ENCODE results near the gene TMEM45A.
"Not testable (repeated sequence)": the region's sequence is repeated elsewhere in the genome, so short reads cannot be mapped to it uniquely, and the experiment has no call there.

Gene TMEM45A

GRCh38 chr3:100478521-100478920 lies 13.9 kb upstream of the TMEM45A start:
- DNase-seq; in situ Hi-C loops (cut with HindIII; ENCODE audit: low pct_ligation_motif_present, low pct_unique_long_range_greater_than_20kb, low sequenced_read_pairs): not testable (repeated sequence)

GRCh38 chr3:100480081-100480480 lies 12.3 kb upstream of the TMEM45A start:
- no peak for DNase-seq
- in situ Hi-C loops (cut with HindIII; ENCODE audit: low pct_ligation_motif_present, low pct_unique_long_range_greater_than_20kb, low sequenced_read_pairs), result no loop called here

GRCh38 chr3:100482176-100482575 lies 10.2 kb upstream of the TMEM45A start:
- DNase-seq, result no peak
- in situ Hi-C loops (cut with HindIII; ENCODE audit: low pct_ligation_motif_present, low pct_unique_long_range_greater_than_20kb, low sequenced_read_pairs), result no loop called here

GRCh38 chr3:100483529-100483928 lies 8.9 kb upstream of the TMEM45A start:
- no peak for DNase-seq
- in situ Hi-C loops (cut with HindIII; ENCODE audit: low pct_ligation_motif_present, low pct_unique_long_range_greater_than_20kb, low sequenced_read_pairs), result no loop called here

GRCh38 chr3:100486808-100487207 lies 5.6 kb upstream of the TMEM45A start:
- no peak for DNase-seq
- in situ Hi-C loops (cut with HindIII; ENCODE audit: low pct_ligation_motif_present, low pct_unique_long_range_greater_than_20kb, low sequenced_read_pairs), result no loop called here

- in situ Hi-C loops (cut with HindIII; ENCODE audit: low pct_ligation_motif_present, low pct_unique_long_range_greater_than_20kb, low sequenced_read_pairs), result no loop called here
- no peak for DNase-seq
Observed at GRCh38 chr3:100489118-100489517, 3.3 kb upstream of the TMEM45A start.

GRCh38 chr3:100496711-100497261 lies 4.4 kb downstream of the TMEM45A start:
- in situ Hi-C loops (cut with HindIII; ENCODE audit: low pct_ligation_motif_present, low pct_unique_long_range_greater_than_20kb, low sequenced_read_pairs), result no loop called here
- DNase-seq, result peak; percentile 38

- in situ Hi-C loops (cut with HindIII; ENCODE audit: low pct_ligation_motif_present, low pct_unique_long_range_greater_than_20kb, low sequenced_read_pairs), result no loop called here
- no peak for DNase-seq
Observed at GRCh38 chr3:100499651-100500050, 7.2 kb downstream of the TMEM45A start.

GRCh38 chr3:100500320-100500880 lies 8.0 kb downstream of the TMEM45A start:
- DNase-seq, result no peak
- in situ Hi-C loops (cut with HindIII; ENCODE audit: low pct_ligation_motif_present, low pct_unique_long_range_greater_than_20kb, low sequenced_read_pairs), result no loop called here

GRCh38 chr3:100503448-100503847 lies 11.0 kb downstream of the TMEM45A start:
- no peak for DNase-seq

GRCh38 chr3:100506355-100506754 lies 13.9 kb downstream of the TMEM45A start:
- in situ Hi-C loops (cut with HindIII; ENCODE audit: low pct_ligation_motif_present, low pct_unique_long_range_greater_than_20kb, low sequenced_read_pairs), result no loop called here
- no peak for DNase-seq

More at GRCh38 chr3:100503448-100503847, 11.0 kb downstream of the TMEM45A start:
- in situ Hi-C loops (cut with HindIII; ENCODE audit: low pct_ligation_motif_present, low pct_unique_long_range_greater_than_20kb, low sequenced_read_pairs), result no loop called here

GRCh38 chr3:100509818-100510217 lies 17.4 kb downstream of the TMEM45A start:
- DNase-seq; in situ Hi-C loops (cut with HindIII; ENCODE audit: low pct_ligation_motif_present, low pct_unique_long_range_greater_than_20kb, low sequenced_read_pairs): not testable (repeated sequence)

GRCh38 chr3:100516232-100516631 lies 23.8 kb downstream of the TMEM45A start:
- in situ Hi-C loops (cut with HindIII; ENCODE audit: low pct_ligation_motif_present, low pct_unique_long_range_greater_than_20kb, low sequenced_read_pairs), result no loop called here
- no peak for DNase-seq

GRCh38 chr3:100516838-100517237 lies 24.4 kb downstream of the TMEM45A start:
- DNase-seq, result no peak
- in situ Hi-C loops (cut with HindIII; ENCODE audit: low pct_ligation_motif_present, low pct_unique_long_range_greater_than_20kb, low sequenced_read_pairs), result no loop called here

- in situ Hi-C loops (cut with HindIII; ENCODE audit: low pct_ligation_motif_present, low pct_unique_long_range_greater_than_20kb, low sequenced_read_pairs), result no loop called here
- DNase-seq, result no peak
Observed at GRCh38 chr3:100517276-100517675, 24.9 kb downstream of the TMEM45A start.

GRCh38 chr3:100518244-100518643 lies 25.8 kb downstream of the TMEM45A start:
- in situ Hi-C loops (cut with HindIII; ENCODE audit: low pct_ligation_motif_present, low pct_unique_long_range_greater_than_20kb, low sequenced_read_pairs), result no loop called here
- no peak for DNase-seq

- DNase-seq, result no peak
- in situ Hi-C loops (cut with HindIII; ENCODE audit: low pct_ligation_motif_present, low pct_unique_long_range_greater_than_20kb, low sequenced_read_pairs), result no loop called here
Observed at GRCh38 chr3:100518983-100519382, 26.6 kb downstream of the TMEM45A start.

GRCh38 chr3:100521439-100521845 lies 29.0 kb downstream of the TMEM45A start:
- in situ Hi-C loops (cut with HindIII; ENCODE audit: low pct_ligation_motif_present, low pct_unique_long_range_greater_than_20kb, low sequenced_read_pairs), result no loop called here

GRCh38 chr3:100522125-100522524 lies 29.7 kb downstream of the TMEM45A start:
- no peak for DNase-seq
- in situ Hi-C loops (cut with HindIII; ENCODE audit: low pct_ligation_motif_present, low pct_unique_long_range_greater_than_20kb, low sequenced_read_pairs), result no loop called here

More at GRCh38 chr3:100521439-100521845, 29.0 kb downstream of the TMEM45A start:
- DNase-seq, result no peak

- in situ Hi-C loops (cut with HindIII; ENCODE audit: low pct_ligation_motif_present, low pct_unique_long_range_greater_than_20kb, low sequenced_read_pairs), result no loop called here
- no peak for DNase-seq
Observed at GRCh38 chr3:100523050-100523760, 30.8 kb downstream of the TMEM45A start.
